ENCODE data around the gene VPS37B.

VPS37B gene

GRCh38 chr12:122837306-122838265 is 58.3 kb downstream of the VPS37B start:
- DNase-seq = no peak

DNA sequence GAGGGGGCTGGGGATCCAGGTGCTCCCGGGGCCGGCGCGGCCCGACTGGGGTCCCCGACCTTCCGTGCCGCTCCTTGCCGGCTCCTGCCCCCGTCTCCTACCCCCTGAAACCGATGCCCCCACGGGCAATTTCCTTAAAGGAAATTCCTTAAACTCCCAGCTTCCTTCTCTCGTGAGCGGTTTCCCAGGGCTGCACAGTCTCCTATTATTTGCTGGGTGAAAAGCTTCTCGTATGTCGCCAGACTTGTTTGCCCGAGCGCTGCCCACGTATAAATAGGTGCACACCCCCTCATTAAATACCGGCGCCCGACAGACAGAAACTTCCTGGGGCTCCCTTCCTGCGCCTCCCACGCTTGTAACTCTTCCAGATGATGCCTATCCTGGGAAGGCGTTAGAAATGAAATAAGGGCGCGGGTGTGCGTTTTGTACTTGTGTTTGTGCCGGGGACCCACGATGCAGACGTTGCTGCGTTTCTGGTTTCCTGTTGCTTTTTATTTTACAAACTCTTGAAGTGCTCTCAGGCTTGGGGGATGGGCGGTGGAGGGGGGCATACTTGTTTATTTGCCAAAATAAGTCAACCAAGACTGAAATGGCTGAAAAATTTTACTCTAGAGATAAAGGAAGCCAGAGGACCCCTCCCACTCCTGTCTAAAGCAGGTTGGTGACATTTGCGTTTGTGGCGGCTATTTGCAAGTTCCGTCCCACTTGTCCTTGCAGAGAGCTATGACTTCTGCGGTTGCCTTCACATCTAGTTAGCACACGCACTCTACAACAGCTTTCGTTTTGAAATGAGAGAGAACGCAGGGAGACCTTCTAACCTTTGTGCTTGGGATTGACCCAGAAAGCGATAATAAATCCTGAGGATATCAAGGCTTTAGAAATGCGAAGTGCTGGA is 59.6 kb downstream of the VPS37B start:
- peak; percentile 50 for DNase-seq

DNA sequence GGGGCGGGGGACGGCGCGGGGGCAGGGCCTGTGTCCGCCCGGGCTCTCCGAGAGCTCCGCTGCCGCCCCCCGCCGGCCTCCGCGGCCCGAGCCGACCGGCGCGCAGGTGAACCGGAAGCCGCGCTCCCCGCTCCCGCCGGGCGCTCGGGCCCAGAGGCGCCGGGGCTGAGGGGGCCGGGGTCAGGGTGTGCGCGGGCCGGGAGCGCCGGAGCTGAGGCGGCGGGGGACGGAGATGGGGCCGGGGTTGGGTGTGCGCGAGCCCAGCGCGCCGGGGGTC is 60.2 kb downstream of the VPS37B start:
- no peak for DNase-seq

DNA sequence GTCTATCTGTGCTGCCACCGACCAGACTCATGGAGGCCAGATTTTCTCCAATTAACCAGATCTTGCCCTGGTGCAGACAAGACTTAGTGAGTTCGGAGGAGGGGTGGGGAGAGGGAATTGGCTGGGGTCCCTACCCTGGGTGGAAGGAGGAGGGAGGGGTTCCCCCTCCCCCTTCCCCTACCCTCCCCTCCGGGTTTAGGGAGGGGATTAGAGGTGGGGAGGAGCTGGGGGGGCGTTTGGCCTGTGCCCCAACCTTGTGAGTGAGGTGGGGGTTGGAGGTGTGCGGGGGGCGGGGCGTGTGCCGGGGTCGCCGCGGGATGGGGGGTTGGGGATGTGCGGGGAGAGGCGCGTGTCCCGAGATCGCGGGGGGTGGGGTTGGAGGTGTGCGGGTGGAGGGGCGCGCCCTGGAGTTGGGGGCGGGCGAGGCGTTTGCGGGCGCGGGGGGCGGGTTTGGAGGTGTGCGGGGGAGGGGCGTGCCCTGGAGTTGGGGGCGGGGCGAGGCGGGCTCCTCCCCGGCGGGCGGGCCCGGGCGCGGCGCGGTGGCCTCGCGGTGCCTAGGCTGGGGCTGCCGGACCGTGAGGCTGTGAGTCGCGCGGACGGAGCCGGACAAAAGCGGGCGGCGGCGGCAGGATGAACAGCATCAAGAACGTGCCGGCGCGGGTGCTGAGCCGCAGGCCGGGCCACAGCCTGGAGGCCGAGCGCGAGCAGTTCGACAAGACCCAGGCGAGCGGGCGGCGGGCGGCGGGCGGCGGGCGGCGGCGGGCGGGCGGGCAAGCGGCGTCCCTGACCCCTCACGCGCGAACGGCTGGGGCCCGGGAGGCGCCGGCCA is 60.8 kb downstream of the VPS37B start, which contains the start of gene HIP1R:
HIP1R (plus strand) TSS at position 537 of the 829 bp plus-strand sequence; CDS start at position 631, 94 bp downstream.
- DNase-seq = peak; percentile 56

GRCh38 chr12:122834104-122834920 is 61.6 kb downstream of the VPS37B start:
- DNase-seq = no peak

GRCh38 chr12:122830517-122831214 is 65.3 kb downstream of the VPS37B start:
- no peak for DNase-seq

DNA sequence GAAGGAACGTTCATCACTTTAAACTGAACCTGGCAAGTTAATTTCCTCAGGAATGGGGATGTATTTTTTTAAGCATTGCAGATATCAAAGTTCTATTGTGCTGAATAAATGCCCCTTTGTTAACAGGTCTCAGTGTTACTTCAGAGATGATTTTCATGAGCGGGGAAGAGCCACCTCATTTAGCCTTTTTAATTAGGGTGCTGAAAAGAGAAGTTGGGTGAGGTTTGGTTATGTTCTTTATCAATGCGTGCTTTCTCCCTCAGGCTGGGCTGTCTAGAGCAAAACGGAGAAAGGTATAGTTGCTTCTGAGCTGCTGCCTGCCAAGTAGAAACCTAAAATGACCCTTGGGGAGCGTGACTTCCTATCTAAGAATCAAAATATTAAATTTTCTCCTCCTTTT is 68.7 kb downstream of the VPS37B start:
- DNase-seq = no peak

GRCh38 chr12:122825773-122826724 is 69.9 kb downstream of the VPS37B start:
- no peak for DNase-seq

DNA sequence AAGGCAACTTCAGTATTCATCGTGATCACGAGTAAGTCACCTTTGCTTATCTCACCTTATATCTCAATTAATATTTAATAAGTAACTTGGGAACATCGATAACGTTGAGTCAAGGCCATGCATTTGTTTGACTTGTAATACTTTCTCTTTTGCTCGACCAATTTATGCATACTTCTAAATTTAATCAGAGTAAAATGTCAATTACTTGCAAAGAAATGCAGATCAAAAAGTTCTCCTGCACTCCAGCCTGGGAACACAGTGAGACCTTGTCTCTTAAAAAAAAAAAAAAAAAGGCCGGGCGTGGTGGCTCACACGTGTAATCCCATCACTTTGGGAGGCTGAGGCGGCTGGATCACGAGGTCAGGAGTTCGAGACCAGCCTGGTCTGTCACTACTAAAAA is 72.5 kb downstream of the VPS37B start:
- no peak for DNase-seq

DNA sequence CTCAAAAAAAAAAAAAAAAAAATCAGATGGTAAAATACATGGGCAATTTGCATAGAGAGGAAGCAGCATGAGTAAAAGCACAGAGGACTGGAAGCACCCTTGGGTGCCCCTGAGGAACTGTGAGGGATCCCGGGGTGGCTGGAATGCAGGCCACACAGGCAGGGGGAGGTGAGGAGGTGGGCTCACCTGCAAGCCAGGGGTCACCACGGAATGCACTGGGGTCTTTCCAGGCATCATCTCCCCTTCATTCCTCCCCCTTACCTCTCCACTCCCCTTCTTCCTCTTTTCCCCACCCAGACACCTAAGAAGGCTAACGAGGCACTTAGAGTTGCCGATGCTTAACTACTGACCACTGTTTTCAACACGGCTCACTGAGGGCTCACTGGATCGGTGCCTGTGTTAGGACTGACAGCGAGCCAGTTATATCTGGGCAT is 75.1 kb downstream of the VPS37B start:
- DNase-seq = no peak

- no peak for DNase-seq
Observed at GRCh38 chr12:122820138-122820537, 75.8 kb downstream of the VPS37B start.

DNA sequence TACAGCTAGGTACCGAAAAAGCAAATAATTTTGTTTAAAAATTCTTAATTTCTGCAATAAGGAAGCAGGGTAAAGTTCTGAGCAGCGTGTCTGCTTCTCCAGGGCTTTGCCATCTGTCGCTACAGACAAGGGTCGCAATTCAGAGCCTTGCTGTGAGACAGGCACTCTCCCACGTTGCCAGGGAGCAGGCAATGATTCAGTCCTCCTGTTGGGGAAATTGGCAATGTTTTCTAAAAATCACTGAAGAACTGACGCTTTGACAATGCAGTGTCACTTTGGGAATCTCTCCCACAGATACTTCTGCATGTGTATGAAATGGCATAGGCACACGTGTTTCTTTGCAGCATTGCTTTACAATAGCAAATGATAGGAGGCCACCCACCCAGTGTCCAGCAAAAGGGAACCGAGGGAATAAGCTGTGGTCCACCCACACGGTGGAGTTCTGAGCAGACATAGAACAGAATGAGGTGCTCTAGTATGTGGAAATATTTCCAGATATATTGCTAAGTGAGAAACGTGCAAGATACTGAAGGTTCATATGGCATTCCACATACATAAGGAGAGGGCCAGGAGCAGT is 76.6 kb downstream of the VPS37B start:
- no peak for DNase-seq
